Breast epithelium (tissue), 4 donors: ENCODE data around the gene FGF4. TPM values are rescaled to one million over a fixed set of nuclear protein-coding genes. Genes with fewer than 3 reads are reported as not detected.

Experiments
- DNase-seq, 2 donors: peaks; one replicate each; pipeline ENCODE4 v3.0.0-alpha.2; 2019; ENCODE audit warnings: low spot score in 2 of 2
- H3K27ac ChIP-seq, 2 donors: fragments of 200-600 bp; sonication (generic) in 1 of 2; one replicate each; pipeline ENCODE4 v1.5.1; 2016 to 2019; ENCODE audit warnings: mild to moderate bottlenecking in 1 of 2
- H3K27me3 ChIP-seq, 2 donors: fragments of 200-600 bp; sonication (generic) in 1 of 2; one replicate each; pipeline versions ENCODE4 v1.5.1 to v1.6.0; 2017 to 2019; ENCODE audit warnings: control low read depth in 1 of 2, mild to moderate bottlenecking in 1 of 2
- H3K36me3 ChIP-seq: fragments of 200-600 bp; one replicate; pipeline ENCODE4 v1.5.1; 2019
- H3K4me1 ChIP-seq, 2 donors: fragments of 200-600 bp; sonication (generic); one replicate each; pipeline ENCODE4 v1.5.1; 2016 to 2019; ENCODE audit warnings: control low read depth in 1 of 2
- H3K4me3 ChIP-seq, 3 donors: fragments of 200-600 bp; sonication (generic); 1 replicate in 2 of 3; 2 replicates in 1 of 3; pipeline ENCODE4 v1.5.1; 2016 to 2019; ENCODE audit warnings: mild to moderate bottlenecking in 3 of 3, moderate library complexity in 2 of 3
- H3K9me3 ChIP-seq, 2 donors: fragments of 200-600 bp; sonication (generic) in 1 of 2; one replicate each; pipeline ENCODE4 v1.5.1; 2016 to 2019; ENCODE audit warnings: control low read depth in 1 of 2
- POLR2A ChIP-seq: fragments of 450-650 bp; IDR thresholded peaks from one replicate; pipeline ENCODE4 v1.6.1; 2016; ENCODE audit warnings: antibody characterized with exemption, mild to moderate bottlenecking, moderate library complexity
- POLR2AphosphoS5 ChIP-seq, 3 donors: sonication (generic); formaldehyde crosslinking; IDR thresholded peaks; one replicate each; pipeline ENCODE4 v1.6.1; 2017; ENCODE audit warnings: antibody characterized with exemption in 3 of 3
- intact Hi-C: fragments of 100-400 bp; cut with DNase I; formaldehyde crosslinking; loops from one replicate; pipeline ENCODE4 v1.15.1; 2023; ENCODE audit warnings: low total_unique reads
- total RNA-seq, 3 donors: library from RNA; depleted of rRNA; stranded (reverse); fragments of >200 nt; gene quantifications; one replicate each; pipeline ENCODE4 v1.1.0, GENCODE V29; 2016
- TF ChIP-seq, protein P1 (sequence below), 3 donors: fragments of 450-650 bp; IDR thresholded peaks; one replicate each; pipeline ENCODE4 v1.5.1; 2016 to 2017; ENCODE audit warnings: antibody characterized with exemption in 3 of 3, mild to moderate bottlenecking in 3 of 3, moderate library complexity in 3 of 3

Gene FGF4
- total RNA-seq, 3 donors from 2014 or later = not detected

- intact Hi-C loops = no loop called here
- TF ChIP-seq POLR2A (no peak), POLR2AphosphoS5 (IDR thresholded peaks at IDR 0.05) (no peak)
- TF ChIP-seq, protein P1, sequence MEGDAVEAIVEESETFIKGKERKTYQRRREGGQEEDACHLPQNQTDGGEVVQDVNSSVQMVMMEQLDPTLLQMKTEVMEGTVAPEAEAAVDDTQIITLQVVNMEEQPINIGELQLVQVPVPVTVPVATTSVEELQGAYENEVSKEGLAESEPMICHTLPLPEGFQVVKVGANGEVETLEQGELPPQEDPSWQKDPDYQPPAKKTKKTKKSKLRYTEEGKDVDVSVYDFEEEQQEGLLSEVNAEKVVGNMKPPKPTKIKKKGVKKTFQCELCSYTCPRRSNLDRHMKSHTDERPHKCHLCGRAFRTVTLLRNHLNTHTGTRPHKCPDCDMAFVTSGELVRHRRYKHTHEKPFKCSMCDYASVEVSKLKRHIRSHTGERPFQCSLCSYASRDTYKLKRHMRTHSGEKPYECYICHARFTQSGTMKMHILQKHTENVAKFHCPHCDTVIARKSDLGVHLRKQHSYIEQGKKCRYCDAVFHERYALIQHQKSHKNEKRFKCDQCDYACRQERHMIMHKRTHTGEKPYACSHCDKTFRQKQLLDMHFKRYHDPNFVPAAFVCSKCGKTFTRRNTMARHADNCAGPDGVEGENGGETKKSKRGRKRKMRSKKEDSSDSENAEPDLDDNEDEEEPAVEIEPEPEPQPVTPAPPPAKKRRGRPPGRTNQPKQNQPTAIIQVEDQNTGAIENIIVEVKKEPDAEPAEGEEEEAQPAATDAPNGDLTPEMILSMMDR (IDR thresholded peaks at IDR 0.05) = no peak
- no peaks in the 10 kb centered on the region for H3K4me1 ChIP-seq
- H3K36me3 ChIP-seq = no peaks in the 10 kb centered on the region
- peaks cover 19 to 28% of the 10 kb centered on the region in 2 donors for H3K9me3 ChIP-seq
- DNase-seq = no peak
- no peaks in the 10 kb centered on the region for H3K27me3 ChIP-seq
- no peak overlapping the region for H3K4me3 ChIP-seq
- H3K27ac ChIP-seq = no peak overlapping the region
These were observed 40.3 kb downstream of the FGF4 start for GRCh38 chr11:69734841-69735240.

GRCh38 chr11:69734367-69734766, 40.8 kb downstream of the FGF4 start:
- intact Hi-C loops = no loop called here
- TF ChIP-seq POLR2A (no peak), POLR2AphosphoS5 (IDR thresholded peaks at IDR 0.05) (no peak)
- TF ChIP-seq, protein P1 (IDR thresholded peaks at IDR 0.05) = no peak
- H3K4me3 ChIP-seq = no peak overlapping the region
- H3K27me3 ChIP-seq = no peaks in the 10 kb centered on the region
- no peak overlapping the region for H3K27ac ChIP-seq
- H3K4me1 ChIP-seq = no peaks in the 10 kb centered on the region
- no peak for DNase-seq
- H3K9me3 ChIP-seq = peaks cover 19 to 26% of the 10 kb centered on the region in 2 donors
- no peaks in the 10 kb centered on the region for H3K36me3 ChIP-seq

GRCh38 chr11:69732910-69733309, 42.2 kb downstream of the FGF4 start:
- DNase-seq = no peak
- TF ChIP-seq POLR2A = no peak
- TF ChIP-seq, protein P1 (IDR thresholded peaks at IDR 0.05) = no peak
- no peak for TF ChIP-seq POLR2AphosphoS5 (IDR thresholded peaks at IDR 0.05)
- H3K36me3 ChIP-seq = no peaks in the 10 kb centered on the region
- intact Hi-C loops = no loop called here
- peaks cover 7 to 13% of the 10 kb centered on the region in 2 donors for H3K9me3 ChIP-seq
- no peak overlapping the region for H3K4me3 ChIP-seq
- peaks cover 0 to 10% of the 10 kb centered on the region in 2 donors for H3K27me3 ChIP-seq
- H3K27ac ChIP-seq = no peak overlapping the region
- no peaks in the 10 kb centered on the region for H3K4me1 ChIP-seq

DNA sequence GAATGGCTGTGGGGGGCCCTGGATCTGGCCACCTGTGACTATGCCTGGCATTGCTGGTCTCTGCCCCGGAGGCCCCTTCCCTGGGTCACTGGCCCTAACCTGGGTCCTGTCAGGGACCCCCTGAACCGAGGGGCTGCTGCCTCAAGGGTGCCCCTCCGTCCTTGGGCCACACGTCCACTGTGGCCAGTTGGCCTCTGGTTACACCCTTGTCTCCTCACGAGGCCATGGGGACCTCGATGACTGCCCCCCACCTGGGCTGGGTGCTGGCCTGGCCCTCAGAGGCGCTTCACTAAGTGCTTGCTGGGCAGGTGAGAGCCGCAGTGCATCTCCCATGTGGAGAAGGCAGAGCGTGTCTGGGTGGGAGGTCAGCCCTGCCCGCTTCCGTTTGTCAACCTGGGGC, 44.0 kb downstream of the FGF4 start:
- H3K36me3 ChIP-seq = no peaks in the 10 kb centered on the region
- no peaks in the 10 kb centered on the region for H3K4me1 ChIP-seq
- peaks cover 3 to 10% of the 10 kb centered on the region in 2 donors for H3K27me3 ChIP-seq
- DNase-seq = no peak
- H3K4me3 ChIP-seq = no peak overlapping the region
- H3K27ac ChIP-seq = no peak overlapping the region
- H3K9me3 ChIP-seq = peaks cover 7 to 13% of the 10 kb centered on the region in 2 donors
- intact Hi-C loops = no loop called here
- no peak for TF ChIP-seq POLR2AphosphoS5 (IDR thresholded peaks at IDR 0.05)
- TF ChIP-seq, protein P1 (IDR thresholded peaks at IDR 0.05) = no peak
- no peak for TF ChIP-seq POLR2A

DNA sequence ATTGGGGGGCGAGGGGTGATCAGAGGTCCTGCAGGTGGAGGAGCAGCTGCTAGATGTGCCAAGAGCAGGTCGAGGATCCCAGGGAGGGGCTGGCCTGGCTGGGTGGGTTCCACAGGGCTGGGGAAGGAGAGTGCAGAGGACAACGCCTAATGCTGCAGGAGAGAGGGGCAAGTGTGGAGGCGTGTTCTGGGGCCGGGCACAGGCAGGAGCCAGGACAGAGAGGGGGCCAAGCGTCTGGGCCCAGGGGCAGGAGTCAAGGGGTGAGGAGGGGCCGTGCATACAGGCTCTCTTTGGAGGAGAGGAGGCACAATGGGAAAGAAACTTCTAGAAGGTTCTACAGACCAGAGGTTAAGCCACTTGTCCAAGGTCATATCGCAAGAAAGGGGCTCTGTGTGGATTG, 44.6 kb downstream of the FGF4 start:
- no peak for DNase-seq
- intact Hi-C loops = no loop called here
- no peak for TF ChIP-seq POLR2A
- no peak for TF ChIP-seq POLR2AphosphoS5 (IDR thresholded peaks at IDR 0.05)
- TF ChIP-seq, protein P1 (IDR thresholded peaks at IDR 0.05) = no peak
- Histone ChIP-seq H3K4me1 (no peaks in the 10 kb centered on the region), H3K36me3 (no peaks in the 10 kb centered on the region), H3K9me3 (peaks cover 7 to 13% of the 10 kb centered on the region in 2 donors), H3K27me3 (peaks cover 3 to 10% of the 10 kb centered on the region in 2 donors), H3K27ac (no peak overlapping the region), H3K4me3 (no peak overlapping the region)
